Activated CD4-positive, alpha-beta T cell treated with anti-CD3 and anti-CD28 coated beads for 48 hours (primary cell): Measurements from ENCODE around the gene HNF4A.

Experiments
- DNase-seq: peaks from one replicate; pipeline ENCODE4 v3.0.0-alpha.2; 2020

HNF4A gene

GRCh38 chr20:44426879-44427790, 71.6 kb downstream of the HNF4A start:
- DNase-seq: no peak

- no peak for DNase-seq
Observed at GRCh38 chr20:44427804-44428173, 72.3 kb downstream of the HNF4A start.

GRCh38 chr20:44428174-44429016, 72.9 kb downstream of the HNF4A start:
- no peak for DNase-seq

GRCh38 chr20:44429017-44429339, 73.5 kb downstream of the HNF4A start:
- no peak for DNase-seq

- DNase-seq: no peak
Observed at GRCh38 chr20:44429419-44430269, 74.1 kb downstream of the HNF4A start.

- no peak for DNase-seq
Observed at GRCh38 chr20:44430270-44431065, 75.0 kb downstream of the HNF4A start.

- no peak for DNase-seq
Observed at GRCh38 chr20:44431118-44431501, 75.6 kb downstream of the HNF4A start.

- no peak for DNase-seq
Observed at GRCh38 chr20:44431502-44432234, 76.2 kb downstream of the HNF4A start.

- DNase-seq: no peak
Observed at GRCh38 chr20:44432618-44433577, 77.4 kb downstream of the HNF4A start.

GRCh38 chr20:44433751-44434538, 78.4 kb downstream of the HNF4A start:
- DNase-seq: no peak

- DNase-seq: no peak
Observed at GRCh38 chr20:44435630-44436335, 80.3 kb downstream of the HNF4A start.

GRCh38 chr20:44436393-44436792, 80.9 kb downstream of the HNF4A start:
- DNase-seq: no peak

- no peak for DNase-seq
Observed at GRCh38 chr20:44437497-44437896, 82.0 kb downstream of the HNF4A start.

GRCh38 chr20:44438782-44439181, 83.3 kb downstream of the HNF4A start:
- DNase-seq: no peak

GRCh38 chr20:44439318-44439717, 83.8 kb downstream of the HNF4A start:
- DNase-seq: no peak

GRCh38 chr20:44442298-44443070, 87.0 kb downstream of the HNF4A start:
- no peak for DNase-seq

GRCh38 chr20:44445742-44446710, 90.5 kb downstream of the HNF4A start:
- no peak for DNase-seq
